GM23248 (cell line): Measurements from ENCODE around the gene FAM210A. TPM values are rescaled to one million over a fixed set of nuclear protein-coding genes. Genes with fewer than 3 reads are reported as not detected.

Source experiments
- DNase-seq: peaks from one replicate; pipeline ENCODE4 v3.0.0-alpha.2; 2015
- H2AFZ ChIP-seq: fragments of 200-600 bp; sonication (generic); 2 replicates; pipeline ENCODE4 v1.6.1; 2016; ENCODE audit warnings: antibody characterized with exemption
- H3F3A ChIP-seq: fragments of 200-600 bp; sonication (generic); 2 replicates; pipeline ENCODE4 v1.6.1; 2016; ENCODE audit warnings: mild to moderate bottlenecking, antibody characterized with exemption, mixed run types; ENCODE audit not compliant: insufficient read depth
- H3K27ac ChIP-seq: fragments of 200-600 bp; sonication (generic); 2 replicates; pipeline ENCODE4 v1.5.1; 2016; ENCODE audit warnings: mild to moderate bottlenecking
- H3K27me3 ChIP-seq: fragments of 200-600 bp; sonication (generic); replicated peaks from 2 replicates; pipeline ENCODE4 v1.6.1; 2016; ENCODE audit warnings: mild to moderate bottlenecking; ENCODE audit not compliant: insufficient read depth
- H3K36me3 ChIP-seq: fragments of 200-600 bp; sonication (generic); 2 replicates; pipeline ENCODE4 v1.6.1; 2016; ENCODE audit warnings: low read depth, mild to moderate bottlenecking
- H3K4me1 ChIP-seq: fragments of 200-600 bp; sonication (generic); 2 replicates; pipeline ENCODE4 v1.6.1; 2016; ENCODE audit warnings: mild to moderate bottlenecking; ENCODE audit not compliant: insufficient read depth
- H3K4me2 ChIP-seq: fragments of 200-600 bp; sonication (generic); one replicate; pipeline ENCODE4 v1.6.1; 2016; ENCODE audit warnings: mild to moderate bottlenecking; ENCODE audit not compliant: unreplicated experiment
- H3K4me3 ChIP-seq: fragments of 200-600 bp; sonication (generic); 2 replicates; pipeline ENCODE4 v1.5.1; 2016; ENCODE audit warnings: mild to moderate bottlenecking
- H3K79me2 ChIP-seq: fragments of 200-600 bp; sonication (generic); 2 replicates; pipeline ENCODE4 v1.6.1; 2016; ENCODE audit warnings: mild to moderate bottlenecking; ENCODE audit not compliant: insufficient read depth
- H3K9ac ChIP-seq: fragments of 200-600 bp; sonication (generic); 2 replicates; pipeline ENCODE4 v1.6.1; 2016; ENCODE audit warnings: mild to moderate bottlenecking
- H3K9me2 ChIP-seq: fragments of 200-600 bp; sonication (generic); 2 replicates; pipeline ENCODE4 v1.6.1; 2016; ENCODE audit warnings: mixed run types, mild to moderate bottlenecking, moderate library complexity; ENCODE audit not compliant: insufficient read depth
- H3K9me3 ChIP-seq: fragments of 200-600 bp; sonication (generic); one replicate; pipeline ENCODE4 v1.6.1; 2017; ENCODE audit warnings: low read depth
- H4K20me1 ChIP-seq: fragments of 200-600 bp; sonication (generic); 2 replicates; pipeline ENCODE4 v1.6.0; 2016; ENCODE audit not compliant: insufficient read depth
- EZH2 ChIP-seq: fragments of 200-600 bp; sonication (generic); IDR thresholded peaks from 2 replicates; pipeline ENCODE4 v1.6.1; 2018; ENCODE audit warnings: antibody characterized with exemption, mild to moderate bottlenecking; ENCODE audit not compliant: insufficient read depth, poor library complexity, severe bottlenecking
- EZH2phosphoT487 ChIP-seq: fragments of 200-600 bp; sonication (generic); IDR thresholded peaks from 2 replicates; pipeline ENCODE4 v1.6.1; 2018; ENCODE audit warnings: antibody characterized with exemption, moderate library complexity, mild to moderate bottlenecking, low read depth; ENCODE audit not compliant: insufficient read depth
- WGBS, 2 experiments: methylation state at CpG; one replicate each; pipeline ENCODE4 v1.1.6; 2015 to 2017; ENCODE audit warnings: low lambda C conversion rate in 2 of 2, low coverage in 1 of 2; ENCODE audit errors: missing lambda C conversion rate in 2 of 2; 5-methylcytosine and 5-hydroxymethylcytosine counted together
- in situ Hi-C: fragments of 300-500 bp; cut with MboI; formaldehyde crosslinking; loops from 2 replicates; pipeline ENCODE4 v1.15.0; 2020
- polyA plus RNA-seq: library from polyadenylated mRNA; unstranded; fragments of >200 nt; fragmentation: Nextera tagmentation; extraction: Ambion mirVana; gene quantifications from 2 replicates; pipeline ENCODE4 v1.2.1, GENCODE V29; 2016
- total RNA-seq: library from RNA; depleted of rRNA; stranded (reverse); fragments of >200 nt; shearing (Covaris generic); gene quantifications from 2 replicates; pipeline ENCODE4 v1.2.3, GENCODE V29; 2014

Gene FAM210A
- total and polyA plus RNA-seq, 2 experiments from 2014 or later = 14.2 to 24.9 TPM

DNA sequence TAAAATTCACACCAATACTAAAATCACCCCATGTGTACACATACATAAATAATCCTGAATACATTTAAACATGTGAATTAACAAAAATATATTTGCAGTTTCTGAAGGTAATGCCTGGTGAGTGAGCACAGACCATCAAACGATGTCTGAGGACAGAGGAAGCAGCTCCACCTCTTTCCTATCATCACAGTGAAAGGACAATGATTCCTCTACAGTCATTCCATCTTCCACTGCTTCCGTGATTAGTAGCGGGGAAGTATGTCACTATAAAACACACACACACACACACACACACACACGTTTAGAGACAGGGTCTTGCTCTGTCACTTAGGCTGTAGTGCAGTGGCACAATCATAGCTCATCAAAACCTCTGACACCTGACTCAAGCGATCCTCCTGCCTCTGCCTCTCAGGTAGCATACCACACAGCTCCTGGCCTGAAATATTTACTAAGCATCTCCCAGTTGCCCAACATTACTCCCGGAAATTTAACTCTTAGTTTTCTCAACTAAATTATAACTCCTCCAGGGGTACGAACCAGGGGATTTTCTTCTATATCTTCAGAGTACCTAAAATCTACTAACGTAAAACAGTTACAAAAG lies 12.8 kb downstream of the FAM210A start:
- no peak for DNase-seq
- TF ChIP-seq EZH2 = no peak
- no peak for TF ChIP-seq EZH2phosphoT487
- H3K4me3 ChIP-seq = no peak overlapping the region
- H3K9ac ChIP-seq = no peak overlapping the region
- H3K9me2 ChIP-seq = no peaks in the 10 kb centered on the region
- no peaks in the 10 kb centered on the region for H3K27me3 ChIP-seq
- no peaks in the 10 kb centered on the region for H3K36me3 ChIP-seq
- H4K20me1 ChIP-seq = peaks cover 9% of the 10 kb centered on the region; the same call in 1 of the 2 replicates
- H3K27ac ChIP-seq = no peak overlapping the region
- WGBS, 2 experiments = 78 to 84% methylated on average over 7 to 8 of the region's 8 CpGs
- H3F3A ChIP-seq = no peaks in the 10 kb centered on the region
- in situ Hi-C loops = no loop called here
- no peak overlapping the region for H3K4me2 ChIP-seq
- peaks cover 100% of the 10 kb centered on the region for H3K79me2 ChIP-seq
- peaks cover 4% of the 10 kb centered on the region; the same call in 1 of the 2 replicates for H3K4me1 ChIP-seq
- H3K9me3 ChIP-seq = no peaks in the 10 kb centered on the region
- H2AFZ ChIP-seq = no peak overlapping the region

DNA sequence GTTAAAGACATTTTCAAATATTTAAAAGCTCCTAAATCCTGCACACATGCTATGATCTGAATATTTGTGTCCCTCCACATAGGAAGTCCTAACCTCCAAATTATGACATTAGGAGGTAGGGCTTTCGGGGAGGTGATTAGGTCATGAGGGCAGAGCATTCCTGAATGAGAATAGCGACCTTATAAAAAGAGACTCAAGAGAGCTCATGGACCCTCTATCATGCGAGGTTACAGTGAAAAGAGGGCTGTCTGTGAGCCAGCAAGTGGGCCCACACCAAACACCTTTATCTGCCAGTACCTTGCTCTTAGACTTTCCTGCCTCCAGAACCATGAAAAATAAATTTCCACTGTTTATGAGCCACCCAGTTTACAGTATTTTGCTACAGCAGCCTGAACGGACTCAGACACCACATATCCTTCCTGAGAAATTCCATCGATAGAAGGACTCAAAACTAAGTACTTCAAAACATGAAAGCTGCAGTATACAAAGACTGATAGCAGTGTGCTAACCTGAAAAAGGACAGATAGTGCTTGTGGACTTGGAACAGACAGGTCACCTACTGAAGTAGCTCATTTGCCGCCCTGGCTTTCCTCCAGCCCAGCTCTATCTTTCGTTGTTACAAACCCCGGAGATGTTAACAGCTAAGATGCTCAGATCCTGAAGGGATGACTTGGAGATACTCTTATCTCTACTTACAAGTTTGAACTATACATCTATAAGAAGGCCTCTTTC lies 13.8 kb downstream of the FAM210A start:
- Histone ChIP-seq H3F3A (no peaks in the 10 kb centered on the region), H3K27ac (no peak overlapping the region), H4K20me1 (peaks cover 9% of the 10 kb centered on the region; the same call in 1 of the 2 replicates), H3K36me3 (no peaks in the 10 kb centered on the region), H3K4me2 (no peak overlapping the region), H3K9me2 (no peaks in the 10 kb centered on the region), H3K9ac (no peak overlapping the region), H3K27me3 (no peaks in the 10 kb centered on the region), H2AFZ (no peak overlapping the region), H3K9me3 (no peaks in the 10 kb centered on the region), H3K4me1 (peaks cover 4% of the 10 kb centered on the region; the same call in 1 of the 2 replicates), H3K4me3 (no peak overlapping the region), H3K79me2 (peaks cover 100% of the 10 kb centered on the region)
- no peak for DNase-seq
- WGBS, 2 experiments = 92 to 94% methylated on average over 8 of the region's 8 CpGs
- in situ Hi-C loops = no loop called here
- TF ChIP-seq EZH2phosphoT487 (no peak), EZH2 (no peak)

DNA sequence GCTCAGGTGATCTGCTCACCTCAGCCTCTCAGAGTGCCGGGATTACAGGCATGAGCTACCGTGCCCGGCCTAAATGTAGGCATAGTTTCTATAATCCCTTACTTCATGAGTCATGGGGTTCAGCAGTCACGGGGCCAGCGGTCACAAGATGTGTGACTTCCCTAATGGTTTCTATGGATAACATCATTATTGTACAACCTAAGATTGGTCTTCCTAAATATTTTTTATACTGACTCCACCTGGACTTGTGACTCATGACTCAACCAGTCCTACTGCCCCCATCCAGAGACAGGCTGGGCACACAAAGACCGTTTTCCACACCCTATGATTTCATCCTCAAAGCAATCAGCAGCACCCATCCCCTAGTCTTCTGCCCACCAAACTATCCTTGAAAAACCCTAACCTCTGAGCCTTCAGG lies 15.9 kb downstream of the FAM210A start:
- peak; percentile 18 for DNase-seq
- Histone ChIP-seq H3K4me2 (no peak overlapping the region), H3K9me2 (no peaks in the 10 kb centered on the region), H3F3A (no peaks in the 10 kb centered on the region), H4K20me1 (peaks cover 12% of the 10 kb centered on the region; the same call in 1 of the 2 replicates), H3K9me3 (no peaks in the 10 kb centered on the region), H3K27ac (no peak overlapping the region), H3K4me3 (no peak overlapping the region), H3K36me3 (no peaks in the 10 kb centered on the region), H3K9ac (no peak overlapping the region), H3K79me2 (peaks cover 100% of the 10 kb centered on the region), H2AFZ (no peak overlapping the region), H3K27me3 (no peaks in the 10 kb centered on the region), H3K4me1 (peaks cover 4% of the 10 kb centered on the region; the same call in 1 of the 2 replicates)
- TF ChIP-seq EZH2phosphoT487 (no peak), EZH2 (no peak)
- in situ Hi-C loops = no loop called here
- WGBS, 2 experiments = 79 to 80% methylated on average over 6 of the region's 6 CpGs

DNA sequence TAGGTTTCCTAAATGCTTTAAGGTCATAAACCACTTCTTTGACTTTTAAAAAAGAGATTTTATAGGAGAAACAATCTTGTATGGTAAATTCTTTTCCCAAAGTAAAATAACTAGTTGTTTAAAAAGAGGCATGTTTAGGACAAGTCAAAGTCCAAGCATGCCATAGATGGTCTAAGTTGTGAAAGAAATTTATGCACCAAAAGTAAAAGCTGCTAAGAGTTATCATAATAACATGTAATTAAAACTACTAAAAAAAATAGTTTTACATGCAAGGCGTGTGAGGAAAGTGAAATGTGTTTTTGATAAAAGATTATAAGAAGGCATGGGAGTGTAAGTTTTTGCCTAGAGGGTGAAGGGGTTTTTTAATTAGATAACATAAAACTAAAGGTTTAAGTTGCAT lies 22.5 kb downstream of the FAM210A start:
- no peak overlapping the region for H3K27ac ChIP-seq
- peak; percentile 8 for DNase-seq
- H3K27me3 ChIP-seq = no peaks in the 10 kb centered on the region
- in situ Hi-C loops = no loop called here
- no peaks in the 10 kb centered on the region for H3K9me3 ChIP-seq
- no peaks in the 10 kb centered on the region for H3K4me1 ChIP-seq
- H3F3A ChIP-seq = no peaks in the 10 kb centered on the region
- no peak overlapping the region for H3K9ac ChIP-seq
- H3K36me3 ChIP-seq = 0 out of 2 replicates have a peak, but pooled peaks cover 4% of the 10 kb centered on the region
- no peak overlapping the region for H3K4me2 ChIP-seq
- H2AFZ ChIP-seq = no peak overlapping the region
- no peak overlapping the region for H3K4me3 ChIP-seq
- no peaks in the 10 kb centered on the region for H3K9me2 ChIP-seq
- peaks cover 12% of the 10 kb centered on the region; the same call in 1 of the 2 replicates for H4K20me1 ChIP-seq
- TF ChIP-seq EZH2 (no peak), EZH2phosphoT487 (no peak)
- peaks cover 100% of the 10 kb centered on the region for H3K79me2 ChIP-seq
- WGBS, 2 experiments = 89 to 94% methylated on average over 1 of the region's 1 CpG
